Erythroblast (primary cell): ENCODE results near the gene SURF4.

Experiments
- GATA1 ChIP-seq: IDR thresholded peaks from 2 replicates; pipeline ENCODE4 v1.6.1; 2011; ENCODE audit warnings: low read depth, mild to moderate bottlenecking, control low read depth, low read length, moderate library complexity
- POLR2A ChIP-seq: IDR thresholded peaks from 2 replicates; pipeline ENCODE4 v1.6.1; 2011; ENCODE audit warnings: mild to moderate bottlenecking, low read length

GRCh38 chr9:133367778-133368177 is 8.1 kb downstream of the SURF4 start:
- TF ChIP-seq POLR2A (no peak), GATA1 (no peak)
